Measurements from ENCODE around the gene E2F6. TPM values are rescaled to one million over a fixed set of nuclear protein-coding genes. Genes with fewer than 3 reads are reported as not detected.
A peak's percentile ranks its signal among the peaks of the same experiment; 100 is the strongest.

The E2F6 gene
- polyA plus RNA-seq, 3 donors: 3.5 to 6.4 (median 3.7) TPM

DNA sequence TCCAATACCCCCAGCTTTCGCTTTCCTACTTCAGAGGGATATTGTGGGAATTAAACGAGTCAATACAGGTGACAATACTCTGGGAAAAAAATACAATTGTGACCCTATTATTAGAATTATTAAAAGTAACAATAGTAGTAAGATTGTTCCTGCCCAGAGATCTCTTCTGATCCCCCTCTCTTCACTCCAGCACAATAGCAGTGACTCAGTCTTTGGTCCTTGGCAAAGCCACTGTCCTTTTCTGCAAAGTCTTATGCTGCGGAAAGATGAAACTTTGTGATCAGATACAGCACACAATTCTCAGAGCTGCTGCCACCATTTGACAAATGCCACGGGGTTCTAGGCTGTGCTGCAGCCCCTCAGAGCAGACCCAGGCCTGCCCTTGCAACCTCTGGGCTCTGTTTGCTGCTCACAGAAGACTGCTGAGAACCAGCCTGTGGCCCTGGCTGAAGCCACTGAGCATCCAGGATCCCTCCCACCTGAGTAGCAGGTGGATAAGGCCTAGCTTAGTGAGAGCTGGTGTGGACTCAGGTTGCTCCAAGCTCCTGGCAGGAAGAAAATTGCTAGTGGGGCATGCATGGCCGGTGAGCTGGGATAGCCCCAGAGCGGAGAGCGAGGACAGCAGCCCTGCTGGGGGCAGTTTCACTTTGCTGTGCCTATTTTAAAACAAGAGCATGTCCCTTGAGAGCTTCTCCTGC is 61.4 kb downstream of the E2F6 start:
- Histone ChIP-seq H3K9ac (ENCODE audit: insufficient read depth, low read length, poor library complexity, severe bottlenecking) (no peak overlapping the region), H3K79me2 (ENCODE audit: insufficient read depth, low read length) (no peaks in the 10 kb centered on the region), H2AFZ (ENCODE audit: insufficient read depth, low read depth, low read length, poor library complexity, severe bottlenecking) (no peak overlapping the region), H4K20me1 (ENCODE audit: insufficient read depth, low read length) (no peaks in the 10 kb centered on the region), H3K4me2 (replicated peaks; ENCODE audit: extremely low read depth, low read length, poor library complexity, severe bottlenecking) (no peak overlapping the region), H3K36me3 (replicated peaks in 1 of 2; ENCODE audit: control insufficient read depth in 1 of 2, insufficient read depth in 2 of 2, low read length in 2 of 2) (no peaks in the 10 kb centered on the region), H3K4me1 (ENCODE audit: control insufficient read depth in 1 of 2, insufficient read depth in 2 of 2, low read length in 2 of 2) (no peaks in the 10 kb centered on the region), H3K9me3 (replicated peaks in 1 of 2; ENCODE audit: control insufficient read depth in 1 of 2, insufficient read depth in 1 of 2, low read length in 2 of 2) (no peaks in the 10 kb centered on the region), H3K27ac (ENCODE audit: low read depth in 1 of 2, low read length in 2 of 2) (no peak overlapping the region), H3K27me3 (ENCODE audit: control insufficient read depth in 2 of 2, insufficient read depth in 2 of 2, low read length in 2 of 2) (no peaks in the 10 kb centered on the region), H3K4me3 (replicated peaks in 1 of 3; ENCODE audit: low read depth in 2 of 3, low read length in 3 of 3) (no peak overlapping the region)
- Mint-ChIP-seq H3K27me3 (ENCODE audit: low read depth in 3 of 3) (peaks cover 0 to 11% (median 4%) of the 10 kb centered on the region in 3 donors), H3K4me1 (peaks cover 5% of the 10 kb centered on the region), H3K36me3 (no peaks in the 10 kb centered on the region), H3K9me3 (peaks cover 0 to 3% (median 0%) of the 10 kb centered on the region in 7 donors), H3K27ac (no peak overlapping the region), H3K4me3 (no peak overlapping the region)
- no peak for DNase-seq
- WGBS (ENCODE audit: insufficient coverage): 97% methylated on average over 5 of the region's 7 CpGs
- TF ChIP-seq, protein P1, sequence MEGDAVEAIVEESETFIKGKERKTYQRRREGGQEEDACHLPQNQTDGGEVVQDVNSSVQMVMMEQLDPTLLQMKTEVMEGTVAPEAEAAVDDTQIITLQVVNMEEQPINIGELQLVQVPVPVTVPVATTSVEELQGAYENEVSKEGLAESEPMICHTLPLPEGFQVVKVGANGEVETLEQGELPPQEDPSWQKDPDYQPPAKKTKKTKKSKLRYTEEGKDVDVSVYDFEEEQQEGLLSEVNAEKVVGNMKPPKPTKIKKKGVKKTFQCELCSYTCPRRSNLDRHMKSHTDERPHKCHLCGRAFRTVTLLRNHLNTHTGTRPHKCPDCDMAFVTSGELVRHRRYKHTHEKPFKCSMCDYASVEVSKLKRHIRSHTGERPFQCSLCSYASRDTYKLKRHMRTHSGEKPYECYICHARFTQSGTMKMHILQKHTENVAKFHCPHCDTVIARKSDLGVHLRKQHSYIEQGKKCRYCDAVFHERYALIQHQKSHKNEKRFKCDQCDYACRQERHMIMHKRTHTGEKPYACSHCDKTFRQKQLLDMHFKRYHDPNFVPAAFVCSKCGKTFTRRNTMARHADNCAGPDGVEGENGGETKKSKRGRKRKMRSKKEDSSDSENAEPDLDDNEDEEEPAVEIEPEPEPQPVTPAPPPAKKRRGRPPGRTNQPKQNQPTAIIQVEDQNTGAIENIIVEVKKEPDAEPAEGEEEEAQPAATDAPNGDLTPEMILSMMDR (IDR thresholded peaks at IDR 0.05): no peak
- intact Hi-C loops (cut with micrococcal nuclease): no loop called here

DNA sequence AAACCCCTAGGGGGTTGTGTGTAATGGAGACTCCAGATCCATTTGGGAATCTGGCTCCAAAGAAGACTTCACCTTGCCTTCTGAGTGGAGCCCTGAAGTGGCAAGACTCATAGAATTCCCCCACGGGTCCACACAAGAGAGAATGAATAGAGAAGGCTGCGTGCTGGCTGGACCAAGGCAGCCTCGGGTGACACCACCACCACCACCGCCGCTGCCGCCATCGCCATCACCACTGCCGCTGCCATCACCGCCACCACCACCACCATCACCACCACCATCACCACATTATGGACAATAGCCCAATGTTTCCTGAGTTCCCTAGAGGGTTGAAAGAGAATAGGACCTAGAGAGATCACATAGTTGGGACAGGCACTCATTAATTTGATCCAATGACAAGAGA is 63.5 kb downstream of the E2F6 start:
- Mint-ChIP-seq H3K4me1 (peaks cover 5% of the 10 kb centered on the region), H3K36me3 (no peaks in the 10 kb centered on the region), H3K4me3 (no peak overlapping the region), H3K27me3 (ENCODE audit: low read depth in 3 of 3) (peaks cover 4 to 10% (median 5%) of the 10 kb centered on the region in 3 donors), H3K9me3 (peaks cover 0 to 3% (median 0%) of the 10 kb centered on the region in 7 donors), H3K27ac (peak overlapping the region in 2 of 7 donors; percentile 23 to 49)
- no peaks in the 10 kb centered on the region for H4K20me1 ChIP-seq (ENCODE audit: insufficient read depth, low read length)
- H3K9ac ChIP-seq (ENCODE audit: insufficient read depth, low read length, poor library complexity, severe bottlenecking): no peak overlapping the region
- H3K27ac ChIP-seq (ENCODE audit: low read depth in 1 of 2, low read length in 2 of 2): no peak overlapping the region
- H3K9me3 ChIP-seq (replicated peaks in 1 of 2; ENCODE audit: control insufficient read depth in 1 of 2, insufficient read depth in 1 of 2, low read length in 2 of 2): no peaks in the 10 kb centered on the region
- H3K4me1 ChIP-seq (ENCODE audit: control insufficient read depth in 1 of 2, insufficient read depth in 2 of 2, low read length in 2 of 2): no peaks in the 10 kb centered on the region
- intact Hi-C loops (cut with micrococcal nuclease): no loop called here
- H3K4me3 ChIP-seq (replicated peaks in 1 of 3; ENCODE audit: low read depth in 2 of 3, low read length in 3 of 3): no peak overlapping the region
- TF ChIP-seq, protein P1 (IDR thresholded peaks at IDR 0.05): no peak
- H3K27me3 ChIP-seq (ENCODE audit: control insufficient read depth in 2 of 2, insufficient read depth in 2 of 2, low read length in 2 of 2): no peaks in the 10 kb centered on the region
- no peak for DNase-seq
- no peaks in the 10 kb centered on the region for H3K79me2 ChIP-seq (ENCODE audit: insufficient read depth, low read length)
- no peak overlapping the region for H3K4me2 ChIP-seq (replicated peaks; ENCODE audit: extremely low read depth, low read length, poor library complexity, severe bottlenecking)
- WGBS (ENCODE audit: insufficient coverage): 100% methylated on average over 1 of the region's 9 CpGs
- H3K36me3 ChIP-seq (replicated peaks in 1 of 2; ENCODE audit: control insufficient read depth in 1 of 2, insufficient read depth in 2 of 2, low read length in 2 of 2): no peaks in the 10 kb centered on the region
- H2AFZ ChIP-seq (ENCODE audit: insufficient read depth, low read depth, low read length, poor library complexity, severe bottlenecking): no peak overlapping the region

Data from CD14-positive monocyte (primary cell).